ENCODE results near the gene IER5.
"Not testable (repeated sequence)": the region's sequence is repeated elsewhere in the genome, so short reads cannot be mapped to it uniquely, and the experiment has no call there.

The IER5 gene

DNA sequence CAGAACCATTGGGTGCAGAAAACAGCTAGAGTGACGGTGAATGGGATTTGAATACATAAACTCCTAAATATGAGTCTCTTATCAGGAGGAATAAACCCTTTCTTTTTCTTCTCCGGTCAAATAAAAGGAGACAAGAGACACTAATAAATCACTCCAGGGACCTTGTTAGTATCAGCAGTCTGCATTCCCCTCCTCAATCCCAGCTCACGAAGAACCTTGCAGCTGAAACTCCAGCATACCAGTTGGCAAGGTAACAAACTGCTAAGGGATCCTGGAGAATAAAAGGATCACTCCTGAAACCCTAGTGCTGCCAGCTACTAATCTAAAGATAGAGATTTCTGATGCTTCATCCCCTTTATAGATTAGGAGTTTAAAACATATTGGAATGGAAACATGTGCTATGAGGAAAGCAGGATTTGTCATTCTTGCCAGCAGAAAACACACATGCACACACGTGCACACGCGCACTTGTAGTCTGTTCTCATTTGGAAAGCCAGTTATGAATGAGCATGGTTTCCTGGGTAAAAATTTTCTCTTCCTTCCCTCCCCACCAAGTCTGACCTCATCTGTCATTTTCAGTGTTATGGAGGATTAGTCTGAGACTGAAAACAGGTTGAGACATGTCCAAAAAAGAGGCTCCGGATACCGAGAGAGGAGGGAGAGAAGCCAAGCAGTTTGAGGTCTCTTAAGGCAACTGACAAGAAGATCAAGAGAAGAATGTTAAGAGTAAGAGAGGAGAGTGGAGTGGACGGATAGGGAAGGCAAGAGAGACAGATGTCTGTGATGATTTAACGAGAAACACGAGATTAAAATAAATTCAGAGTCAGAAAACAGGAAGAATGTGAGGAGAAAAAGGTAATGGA, 10.9 kb downstream of the IER5 start:
- DNase-seq, result no peak

DNA sequence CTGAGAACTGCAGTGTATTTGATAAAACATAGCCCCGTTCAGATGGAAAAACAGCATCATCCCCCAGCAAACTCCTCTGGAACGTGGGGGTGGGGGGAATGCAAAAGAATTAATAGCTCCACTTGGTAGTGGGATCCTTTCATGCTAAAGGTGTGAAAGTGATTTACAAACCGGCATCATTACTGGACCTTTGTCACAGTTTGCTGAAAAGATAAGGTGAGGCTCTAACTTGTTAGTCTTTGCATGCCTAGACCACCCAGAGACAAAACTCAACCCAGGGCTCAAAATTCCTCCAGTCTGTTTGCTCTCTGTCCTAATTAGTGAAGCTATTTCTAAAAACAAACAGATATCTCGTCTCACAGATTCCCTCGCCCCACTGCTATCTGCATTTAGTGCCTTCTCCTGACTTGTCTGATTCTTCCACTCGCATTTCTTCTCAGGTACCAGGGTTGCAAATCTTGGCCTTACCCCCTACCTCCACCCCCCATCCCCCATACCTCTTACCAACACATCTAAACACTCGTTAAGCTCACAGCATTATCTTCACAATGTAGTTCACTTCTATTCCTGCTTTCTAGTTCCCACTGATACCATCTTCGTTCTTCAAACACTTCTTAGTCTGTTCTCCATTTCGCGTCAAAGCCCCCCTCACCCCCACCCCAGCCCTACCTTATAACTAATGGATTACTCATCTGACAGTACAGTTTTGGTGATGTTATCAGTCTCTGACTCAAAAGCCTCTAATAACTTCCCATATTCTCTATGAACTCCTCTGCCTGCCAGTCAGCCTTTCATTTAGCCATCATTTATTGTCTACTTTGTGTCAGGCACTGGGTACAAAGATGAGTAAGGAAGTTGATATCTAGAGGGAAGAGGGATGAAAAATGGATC, 11.8 kb downstream of the IER5 start:
- no peak for DNase-seq

DNA sequence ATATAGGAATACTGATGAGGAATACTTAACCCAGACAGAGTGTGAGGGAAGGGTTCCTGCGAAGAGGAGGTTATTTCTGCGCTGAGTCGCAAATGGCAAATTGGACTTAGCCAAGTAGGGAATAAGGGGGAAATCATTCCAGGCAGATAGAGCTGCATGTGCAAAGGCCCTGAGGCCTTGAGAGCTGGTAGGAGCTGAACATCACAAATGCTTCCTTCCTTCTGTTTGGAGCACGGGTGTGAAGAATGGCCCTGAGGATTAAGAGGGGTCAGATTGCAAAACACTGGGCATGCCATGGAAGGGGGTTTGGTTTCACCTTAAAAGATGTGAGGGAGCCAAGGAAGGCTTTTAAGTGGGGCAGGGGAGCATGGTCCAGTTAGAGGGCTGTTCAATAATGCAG, 12.4 kb downstream of the IER5 start:
- no peak for DNase-seq

DNA sequence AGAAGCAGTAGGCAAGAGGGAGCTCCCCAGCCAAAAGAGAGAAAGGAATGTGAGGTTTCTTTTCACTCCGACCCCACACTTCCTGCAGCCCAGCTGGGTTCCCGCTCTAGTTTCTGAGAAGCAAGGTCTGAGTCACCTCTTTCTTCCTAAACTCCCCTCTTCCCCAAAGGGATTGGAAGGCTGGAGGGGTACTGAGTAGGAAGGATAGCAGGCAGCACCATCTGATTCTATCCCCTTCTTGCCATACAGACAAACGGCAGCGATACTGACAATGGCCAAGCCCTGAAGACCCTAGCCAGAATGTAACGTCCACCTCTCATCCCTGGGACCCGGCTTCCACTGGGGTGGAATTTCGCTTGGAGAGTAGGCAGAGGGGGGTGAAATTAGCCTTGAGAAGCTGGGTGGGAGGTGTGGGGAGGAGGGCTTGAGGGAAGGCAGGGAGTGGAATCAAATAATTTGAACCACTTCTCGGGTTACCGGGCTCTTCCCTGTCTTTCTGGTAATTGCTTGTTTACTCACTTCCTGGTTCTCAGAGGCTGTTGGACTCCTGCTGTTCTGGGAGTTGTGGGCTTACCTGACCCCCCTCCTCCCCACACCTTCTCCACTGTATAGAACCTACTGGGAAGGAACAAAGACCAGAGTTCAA, 13.2 kb downstream of the IER5 start:
- DNase-seq, result peak; percentile 72

DNA sequence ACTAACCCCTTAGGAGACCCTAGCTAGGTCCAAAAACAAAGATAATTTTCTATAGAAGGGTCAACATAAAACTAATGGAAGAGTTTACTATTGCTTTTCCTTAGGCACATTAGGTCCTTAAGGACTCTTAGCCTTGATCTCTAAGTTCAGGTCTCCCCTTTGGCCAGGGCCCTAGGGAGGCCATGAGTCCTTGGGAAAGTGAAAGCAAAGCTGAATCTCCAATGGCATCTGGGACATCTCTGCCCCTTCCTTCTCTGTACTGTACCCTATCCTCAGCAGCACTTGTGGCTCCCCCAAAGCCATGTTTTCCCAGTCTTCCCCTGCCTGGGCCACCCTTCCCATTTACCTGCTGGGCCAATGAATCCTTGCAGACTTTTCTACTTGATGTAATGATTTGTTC, 14.3 kb downstream of the IER5 start:
- no peak for DNase-seq

DNA sequence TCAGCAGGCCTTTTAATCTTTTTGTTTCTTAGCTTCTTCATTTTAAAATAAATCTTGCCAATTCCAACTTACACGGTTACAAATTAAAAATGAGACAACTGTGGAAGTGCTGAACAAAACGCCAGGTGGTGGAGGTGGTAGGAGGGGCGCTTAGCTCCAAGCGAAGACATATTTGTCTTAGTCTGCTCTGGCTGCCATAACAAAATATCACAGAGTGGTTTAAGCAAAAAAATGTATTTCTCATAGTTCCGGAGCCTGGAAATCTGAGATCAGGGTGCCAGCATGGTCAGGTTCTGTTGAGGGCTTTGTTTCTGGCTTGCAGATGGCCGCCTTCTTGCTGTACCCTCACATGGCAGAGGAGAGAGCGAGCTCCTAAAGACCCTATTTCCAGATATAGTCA, 14.9 kb downstream of the IER5 start:
- no peak for DNase-seq

DNA sequence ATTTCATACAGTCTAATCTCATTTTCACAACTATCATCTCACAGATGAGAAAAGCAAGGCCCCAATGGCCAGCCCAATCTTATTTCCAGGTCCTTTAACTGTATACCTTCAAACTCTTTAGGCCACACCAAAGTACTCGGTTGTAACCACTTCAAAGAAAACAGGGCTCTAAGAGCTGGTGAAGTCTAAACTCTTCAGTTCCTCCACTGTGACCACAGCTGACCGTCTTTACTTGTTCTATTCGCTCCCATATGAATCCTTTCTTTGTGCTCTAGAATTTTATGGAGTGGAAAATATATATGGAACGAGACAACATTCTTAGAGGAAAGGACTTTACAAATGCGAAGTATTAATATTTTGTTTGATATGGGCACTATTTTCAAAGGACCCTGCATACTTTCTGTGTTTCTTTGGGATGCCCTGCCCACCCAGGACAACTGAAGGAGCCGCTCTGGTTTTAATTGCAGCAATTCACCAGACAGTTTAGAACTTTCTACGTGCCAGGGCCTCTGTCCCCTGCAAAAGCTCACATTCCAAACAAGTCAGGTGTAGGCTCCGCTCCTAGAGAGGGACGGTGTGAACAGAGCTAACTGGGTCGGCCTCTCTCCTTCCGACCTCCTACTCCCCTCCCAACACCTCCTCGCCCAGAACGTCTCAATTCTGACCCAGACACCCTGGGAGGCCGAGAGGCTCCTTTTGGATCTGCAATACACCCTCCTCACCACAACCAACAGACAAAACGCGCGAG, 15.7 kb downstream of the IER5 start:
- no peak for DNase-seq

DNA sequence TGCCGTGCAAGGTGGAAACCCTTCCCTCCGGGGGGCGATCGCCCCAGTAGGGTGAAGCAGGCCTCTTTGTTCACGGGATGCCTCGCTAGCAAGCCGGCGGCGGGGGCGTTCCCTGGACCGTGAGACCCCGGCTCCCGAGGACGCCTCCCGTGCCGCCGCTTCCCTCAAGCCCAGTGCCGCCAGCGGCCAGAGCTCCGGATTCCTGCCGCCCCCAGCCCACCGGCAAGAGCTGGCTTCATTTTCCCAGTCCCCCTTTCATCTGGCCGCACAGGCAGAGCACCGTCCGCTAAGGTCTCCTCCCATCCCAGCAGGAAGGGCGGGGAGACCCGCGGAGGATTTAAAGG, 16.3 kb downstream of the IER5 start:
- DNase-seq, result no peak

DNA sequence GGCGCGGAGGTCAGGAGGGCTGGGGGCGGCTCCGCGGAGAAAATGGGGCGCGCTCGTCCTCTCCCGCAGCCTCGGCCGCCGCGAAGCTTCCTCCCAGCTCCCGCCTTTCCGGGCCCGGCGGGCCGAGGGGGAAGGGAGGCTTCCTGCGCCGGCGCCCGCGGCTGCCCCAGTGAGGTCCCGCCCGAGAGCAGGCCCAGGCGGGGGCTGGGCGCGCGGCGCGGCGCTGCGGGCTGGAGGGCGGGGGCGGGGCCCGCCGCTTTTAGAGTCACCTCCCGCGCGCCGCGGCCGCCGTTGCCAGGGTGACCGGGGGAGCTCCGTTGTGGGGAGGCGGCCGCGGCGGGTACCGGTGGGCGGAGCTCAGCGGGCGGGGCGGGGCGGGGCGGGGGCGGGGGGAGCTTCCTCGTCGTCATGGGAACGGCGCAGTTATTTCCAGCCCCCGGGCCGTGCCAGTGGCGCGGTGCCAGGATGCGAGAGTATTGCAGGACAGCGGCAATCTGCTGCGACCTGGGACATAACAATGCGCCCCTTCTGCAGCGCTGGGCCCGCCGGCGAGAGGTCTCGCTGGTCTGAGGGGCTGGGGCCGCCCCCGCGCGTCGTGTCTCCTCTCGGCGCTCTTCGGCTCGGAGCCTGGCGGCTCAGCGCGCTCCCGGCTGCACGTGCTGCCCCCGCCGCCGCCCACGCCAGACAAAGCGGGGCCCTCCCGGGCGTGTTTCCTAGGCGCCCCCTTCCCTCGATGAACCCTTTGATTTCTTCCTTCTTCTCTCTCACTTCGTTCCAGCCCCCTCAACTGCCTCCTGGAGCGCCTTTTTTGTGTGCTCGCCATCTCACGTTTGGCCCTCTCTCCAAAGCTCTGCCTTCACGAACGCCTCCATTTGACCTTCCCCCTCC, 16.9 kb downstream of the IER5 start:
- peak; percentile 80 for DNase-seq

DNA sequence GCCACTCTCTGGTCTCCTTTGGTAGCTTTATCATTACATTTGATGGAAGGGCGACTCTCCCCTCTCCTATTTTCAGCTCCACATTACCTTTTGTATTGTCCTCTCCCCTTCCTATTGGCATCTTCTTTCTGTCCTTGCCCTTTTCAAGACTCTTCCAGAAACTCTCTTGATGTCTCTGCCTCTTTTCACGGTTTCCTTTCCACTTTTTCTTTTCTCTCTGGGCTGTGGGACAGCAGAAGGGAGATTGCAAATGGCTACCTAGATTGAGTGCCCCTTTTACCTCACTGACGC, 17.5 kb downstream of the IER5 start:
- no peak for DNase-seq

DNA sequence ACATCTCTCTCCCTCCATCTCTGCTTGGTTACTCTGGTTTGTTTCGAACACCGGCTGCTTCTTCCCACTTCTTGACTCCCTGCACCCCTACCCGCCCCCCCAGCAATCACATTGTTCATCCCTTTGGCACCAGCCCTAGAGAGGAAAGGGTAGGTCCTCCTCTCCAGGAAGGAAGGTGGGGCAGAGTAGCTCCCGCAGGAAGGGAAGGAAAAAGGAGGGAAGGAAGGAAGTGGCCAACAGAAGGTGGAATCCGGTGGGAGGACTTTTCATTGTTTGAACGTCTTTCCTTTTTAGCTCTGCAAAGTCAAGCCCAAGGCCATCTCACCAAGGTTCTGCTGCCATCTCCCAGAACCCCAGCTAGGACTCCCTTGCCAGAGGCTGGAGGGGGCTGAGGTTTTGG, 18.0 kb downstream of the IER5 start:
- DNase-seq, result no peak

DNA sequence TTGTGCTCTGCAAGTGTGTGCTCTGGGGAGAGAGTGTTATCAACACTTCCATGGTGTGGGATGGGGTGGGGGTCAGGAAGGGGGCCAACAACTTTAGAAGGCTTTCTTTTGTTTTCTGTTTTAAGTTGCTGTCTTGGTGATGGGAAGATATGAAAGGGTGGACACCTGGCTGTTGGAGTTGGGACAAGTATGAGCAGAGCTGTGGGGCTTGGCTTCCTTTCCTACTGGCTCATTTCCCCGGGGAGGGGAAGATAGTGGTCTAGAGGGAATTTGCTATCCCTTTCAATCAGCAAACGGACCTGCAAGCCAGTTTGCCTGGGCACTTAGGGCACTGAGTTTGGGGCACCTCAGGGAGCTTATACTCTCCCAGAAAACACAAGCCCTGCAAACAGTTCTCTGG, 19.2 kb downstream of the IER5 start:
- no peak for DNase-seq

DNA sequence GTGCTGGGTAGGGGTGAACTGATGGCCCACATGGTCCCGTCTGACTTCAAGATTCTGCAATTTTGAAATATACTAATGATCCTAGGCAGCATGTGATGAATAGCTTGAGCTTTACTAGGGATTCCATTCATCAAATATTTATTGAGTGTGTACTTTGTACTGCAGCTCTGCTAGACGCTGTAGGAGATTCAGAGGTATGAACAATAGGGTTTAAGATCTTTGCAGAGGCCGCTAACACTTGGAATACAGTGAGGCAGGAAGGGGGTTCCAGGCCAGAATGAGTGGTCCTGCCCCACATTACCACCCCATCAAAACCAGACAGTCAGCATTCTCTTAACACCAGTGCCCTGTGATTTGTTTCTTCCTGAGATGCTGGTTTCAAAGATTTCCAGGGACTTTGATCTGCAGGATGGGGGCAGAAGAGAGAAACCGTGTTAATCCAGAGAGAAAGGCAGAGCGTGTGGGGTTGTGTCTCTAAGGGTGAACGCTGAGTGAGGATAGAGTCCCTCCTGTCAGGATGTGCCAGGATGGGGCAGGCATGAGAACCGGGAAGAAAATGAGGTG, 19.9 kb downstream of the IER5 start:
- no peak for DNase-seq

DNA sequence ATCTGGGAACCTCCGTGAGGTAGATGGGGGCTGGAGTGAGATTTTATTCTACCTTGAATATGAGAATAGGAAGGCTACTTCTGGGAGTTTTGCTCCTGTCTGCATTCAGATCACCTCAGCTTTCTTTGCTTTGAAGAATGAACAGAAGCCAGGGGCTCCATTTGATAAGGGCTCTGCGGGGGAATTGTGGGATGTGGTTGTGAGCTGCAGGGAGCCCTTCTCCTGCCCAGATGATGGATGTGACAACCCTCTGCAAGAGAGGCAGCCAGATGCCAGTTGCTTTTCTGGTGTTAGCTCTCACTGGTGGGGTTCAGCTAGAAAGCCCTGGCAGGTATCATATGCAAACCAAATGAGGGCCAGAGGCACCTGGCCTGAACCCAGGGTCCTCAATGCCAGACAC, 21.5 kb downstream of the IER5 start:
- DNase-seq, result no peak

DNA sequence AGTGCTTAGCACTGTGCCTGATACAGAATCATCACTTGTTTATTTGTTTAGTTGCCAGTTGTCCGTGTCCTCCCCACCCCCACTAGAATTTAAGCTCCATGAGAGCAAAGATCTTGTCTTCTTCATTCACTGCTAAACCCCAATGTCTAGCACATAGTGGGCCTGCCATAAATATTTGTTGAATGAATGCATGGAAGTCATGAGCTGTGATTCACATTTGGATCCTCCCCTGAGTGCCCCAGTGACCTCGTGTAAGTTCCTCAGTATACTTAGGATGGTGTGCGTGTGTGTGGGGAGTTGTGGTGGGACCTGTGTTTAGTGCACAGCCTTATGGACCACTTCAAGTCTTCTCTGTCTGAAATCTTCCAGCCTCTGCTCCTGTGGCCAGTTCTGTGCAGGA, 23.1 kb downstream of the IER5 start:
- no peak for DNase-seq

DNA sequence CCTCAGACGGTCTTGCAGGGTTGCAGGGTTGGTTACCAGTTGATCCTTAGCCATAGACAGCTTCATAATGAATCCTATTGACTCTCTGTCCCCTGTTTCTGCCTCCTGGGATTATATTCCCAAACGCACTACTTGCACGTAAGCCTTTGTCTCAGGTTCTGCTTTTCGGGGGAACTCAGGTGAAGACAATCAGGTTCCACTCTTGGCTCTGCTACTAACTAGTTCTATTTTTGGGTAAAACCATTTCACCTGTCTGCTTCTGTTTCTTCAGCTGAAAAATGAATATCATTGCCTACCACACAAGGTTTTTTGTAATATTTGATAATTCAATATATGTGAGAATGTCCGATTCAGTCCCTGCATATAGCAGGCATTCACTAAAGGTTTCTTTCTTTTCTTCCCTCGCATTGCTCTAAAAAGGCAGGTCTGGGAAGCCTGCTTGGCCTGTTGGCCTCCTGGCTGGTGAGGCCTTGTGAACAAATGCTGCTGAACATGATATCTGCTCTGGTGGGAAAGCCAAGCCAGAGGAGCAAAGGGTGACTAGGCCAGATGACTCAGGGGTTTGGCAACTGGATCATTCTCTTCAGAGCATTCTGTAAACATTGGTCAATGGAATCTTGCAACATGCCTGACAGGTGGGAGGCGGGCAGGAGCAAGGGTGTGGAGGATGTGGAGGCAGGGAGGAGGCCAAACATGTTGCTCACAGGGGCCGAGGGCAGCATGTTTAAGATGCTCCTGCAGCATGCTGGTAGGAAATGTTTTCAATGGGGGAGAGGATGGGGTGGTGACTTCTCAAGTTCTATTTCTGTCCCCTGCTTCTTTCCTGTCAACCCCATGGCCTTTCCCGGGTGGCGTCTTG, 23.8 kb downstream of the IER5 start:
- peak; percentile 72 for DNase-seq

DNA sequence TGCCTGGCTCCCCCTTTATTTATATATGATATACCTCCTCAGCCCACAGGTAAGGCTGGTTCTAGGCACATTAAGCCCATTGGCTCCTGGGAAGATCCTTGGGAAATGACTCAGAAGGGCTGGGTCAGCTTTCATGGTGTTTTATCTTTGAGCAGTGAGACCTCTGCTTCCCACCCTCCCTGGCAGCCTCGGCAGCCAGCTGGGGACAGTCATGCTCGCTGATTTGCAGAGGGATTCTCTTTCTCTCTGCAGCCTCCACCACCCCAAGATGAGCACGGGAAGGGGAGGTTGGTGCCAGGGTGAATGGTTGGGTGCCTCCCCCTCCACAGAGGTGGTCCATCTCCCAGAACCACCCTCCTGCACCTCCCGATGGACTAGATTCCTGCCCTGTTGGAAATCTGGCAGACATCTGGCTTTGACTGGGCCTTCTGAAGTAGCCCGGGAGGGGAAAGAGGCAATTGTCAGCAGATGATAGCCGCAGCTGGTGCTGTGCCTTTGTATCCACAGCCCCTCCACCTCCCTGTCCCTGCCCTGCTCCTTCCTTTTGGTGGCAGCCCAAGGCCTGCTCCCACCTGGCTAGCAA, 24.6 kb downstream of the IER5 start:
- DNase-seq, result peak; percentile 46

DNA sequence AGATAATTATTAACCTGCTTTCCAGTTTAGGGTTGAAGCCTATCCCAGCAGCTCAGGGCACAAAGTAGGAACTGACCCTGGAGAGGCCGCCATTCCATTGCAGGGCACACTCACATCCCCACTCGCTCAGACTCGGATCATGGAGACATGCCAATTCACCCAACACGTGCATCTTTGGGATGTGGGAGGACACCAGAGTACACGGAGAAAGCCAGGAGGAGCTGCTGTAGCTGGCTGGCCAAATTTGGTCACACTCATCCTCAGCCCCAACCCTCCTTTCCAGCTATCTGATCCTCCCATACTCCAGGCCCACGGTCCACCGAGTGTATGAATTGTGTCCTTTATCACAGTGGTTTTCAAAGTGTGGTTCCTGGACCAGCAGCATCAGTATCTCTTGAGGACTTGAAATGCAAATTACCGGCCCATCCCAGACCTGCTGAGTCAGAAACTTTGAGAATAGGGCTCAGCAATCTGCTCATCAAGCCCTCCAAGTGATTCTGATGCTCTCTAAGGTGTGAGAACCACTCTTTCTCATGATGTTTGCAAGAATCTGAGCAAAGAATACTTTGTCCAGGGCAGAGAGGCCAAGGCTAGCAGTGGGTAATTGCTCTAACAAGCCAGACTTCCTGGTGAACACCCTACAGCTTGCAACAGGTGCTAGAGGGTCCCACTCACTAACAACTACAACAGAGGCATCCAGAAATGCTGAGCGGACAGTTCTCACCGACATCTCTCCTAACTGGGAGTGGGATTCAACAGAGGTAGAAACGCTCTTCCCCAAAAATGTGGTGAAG, 26.3 kb downstream of the IER5 start:
- DNase-seq, result no peak

DNA sequence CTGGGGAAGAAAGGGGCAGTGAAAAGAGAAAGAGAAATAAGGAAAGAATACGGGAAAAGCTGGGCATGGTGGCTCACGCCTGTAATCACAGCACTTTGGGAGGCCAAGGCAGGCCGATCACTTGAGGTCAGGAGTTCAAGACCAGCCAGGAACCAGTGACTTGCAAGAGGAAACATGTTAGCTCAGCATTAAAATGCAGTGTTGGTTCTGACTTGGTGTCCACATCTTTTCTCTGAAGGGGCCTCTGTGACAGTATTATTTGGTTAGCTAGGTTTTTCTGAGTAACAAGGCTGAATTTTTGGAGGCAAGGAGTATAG, 26.8 kb downstream of the IER5 start:
- DNase-seq, result no peak

DNA sequence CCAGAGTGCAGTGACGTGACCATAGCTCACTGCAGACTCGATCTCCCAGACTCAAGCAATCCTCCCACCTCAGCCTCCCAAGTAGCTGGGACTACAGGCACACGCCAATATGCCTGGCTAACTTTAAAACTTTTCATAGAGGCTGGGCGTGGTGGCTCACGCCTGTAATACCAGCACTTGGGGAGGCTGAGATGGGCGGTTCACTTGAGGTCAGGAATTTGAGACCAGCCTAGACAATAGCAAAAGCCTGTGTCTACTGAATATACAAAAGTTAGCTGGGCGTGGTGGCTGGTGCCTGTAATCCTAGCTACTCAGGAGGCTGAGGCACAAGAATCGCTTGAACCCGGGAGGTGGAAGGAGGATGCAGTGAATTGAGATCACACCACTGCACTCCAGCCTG, 27.5 kb downstream of the IER5 start:
- not testable (repeated sequence) for DNase-seq
